Smooth muscle cell (in vitro differentiated cells): ENCODE measurements around the gene ADH1C. TPM values are rescaled to one million over a fixed set of nuclear protein-coding genes. Genes with fewer than 3 reads are reported as not detected.

Source experiments
- DNase-seq: peaks from one replicate; lab custom pipeline; 2025; ENCODE audit not compliant: unreplicated experiment; lab: John Stamatoyannopoulos, UW
- H2AFZ ChIP-seq: fragments of 200-600 bp; sonication (generic); 2 replicates; pipeline ENCODE4 v1.6.0; 2016; ENCODE audit warnings: antibody characterized with exemption, low read depth, mild to moderate bottlenecking
- H3F3A ChIP-seq: fragments of 200-600 bp; sonication (generic); 2 replicates; pipeline ENCODE4 v1.6.0; 2017; ENCODE audit warnings: antibody characterized with exemption, low read depth
- H3K27ac ChIP-seq: fragments of 200-600 bp; sonication (generic); 2 replicates; pipeline ENCODE4 v1.5.1; 2016; ENCODE audit warnings: low read depth, mild to moderate bottlenecking
- H3K27me3 ChIP-seq: fragments of 200-600 bp; sonication (generic); 2 replicates; pipeline ENCODE4 v1.6.1; 2016; ENCODE audit warnings: low read depth, mild to moderate bottlenecking
- H3K36me3 ChIP-seq: fragments of 200-600 bp; sonication (generic); 2 replicates; pipeline ENCODE4 v1.5.1; 2016; ENCODE audit warnings: low read depth
- H3K4me1 ChIP-seq: fragments of 200-600 bp; sonication (generic); 2 replicates; pipeline ENCODE4 v1.5.1; 2016; ENCODE audit warnings: low read depth
- H3K4me2 ChIP-seq: fragments of 200-600 bp; sonication (generic); 2 replicates; pipeline ENCODE4 v1.6.0; 2016; ENCODE audit warnings: mild to moderate bottlenecking
- H3K4me3 ChIP-seq: fragments of 200-600 bp; sonication (generic); 2 replicates; pipeline ENCODE4 v1.5.1; 2016; ENCODE audit warnings: mild to moderate bottlenecking
- H3K79me2 ChIP-seq: fragments of 200-600 bp; sonication (generic); 2 replicates; pipeline ENCODE4 v1.6.0; 2016; ENCODE audit warnings: low read depth, mild to moderate bottlenecking
- H3K9ac ChIP-seq: fragments of 200-600 bp; sonication (generic); 2 replicates; pipeline ENCODE4 v1.6.0; 2016; ENCODE audit warnings: low read depth
- H3K9me3 ChIP-seq: fragments of 200-600 bp; sonication (generic); replicated peaks from 2 replicates; pipeline ENCODE4 v1.5.1; 2016; ENCODE audit warnings: low read depth
- H4K20me1 ChIP-seq: fragments of 200-600 bp; sonication (generic); 2 replicates; pipeline ENCODE4 v1.6.0; 2016; ENCODE audit warnings: low read depth
- WGBS: methylation state at CpG from one replicate; pipeline ENCODE4 v1.1.7; 2016; ENCODE audit warnings: low lambda C conversion rate; 5-methylcytosine and 5-hydroxymethylcytosine counted together
- polyA plus RNA-seq: library from polyadenylated mRNA; unstranded; fragments of >200 nt; fragmentation: Nextera tagmentation; extraction: Ambion mirVana; gene quantifications from 2 replicates; pipeline ENCODE4 v1.2.1, GENCODE V29; 2016
- total RNA-seq: library from RNA; depleted of rRNA; stranded (reverse); fragments of >200 nt; gene quantifications from 2 replicates; pipeline ENCODE4 v1.2.3, GENCODE V29; 2014
- TF ChIP-seq, protein P1 (sequence below): fragments of 200-600 bp; sonication (generic); IDR thresholded peaks from 2 replicates; pipeline ENCODE4 v1.5.1; 2017; ENCODE audit warnings: borderline replicate concordance, mild to moderate bottlenecking, antibody characterized with exemption; ENCODE audit not compliant: insufficient read depth, poor library complexity, severe bottlenecking

Gene ADH1C
- total and polyA plus RNA-seq, 2 experiments from 2014 or later, result not detected

DNA sequence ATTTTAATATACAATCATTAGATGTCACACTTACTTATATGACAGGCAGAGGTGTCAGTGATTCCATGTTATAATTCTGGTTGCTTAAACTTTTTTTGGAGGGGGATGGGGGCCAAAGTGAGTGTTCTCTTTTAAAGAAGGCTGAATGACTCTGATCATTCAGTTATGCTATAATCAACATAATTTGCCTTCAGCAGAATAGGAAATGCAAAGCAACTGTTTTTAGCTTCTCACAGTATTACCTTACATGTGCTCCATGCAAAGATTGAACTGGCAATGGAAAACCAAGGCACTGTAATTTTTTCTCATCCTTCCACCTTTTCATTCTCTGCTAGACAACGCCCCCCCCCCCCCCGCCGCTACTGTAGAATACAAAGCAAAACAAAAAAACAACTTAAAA lies 13.4 kb downstream of the ADH1C start:
- WGBS, result 96% methylated on average over 3 of the region's 3 CpGs
- TF ChIP-seq, protein P1, sequence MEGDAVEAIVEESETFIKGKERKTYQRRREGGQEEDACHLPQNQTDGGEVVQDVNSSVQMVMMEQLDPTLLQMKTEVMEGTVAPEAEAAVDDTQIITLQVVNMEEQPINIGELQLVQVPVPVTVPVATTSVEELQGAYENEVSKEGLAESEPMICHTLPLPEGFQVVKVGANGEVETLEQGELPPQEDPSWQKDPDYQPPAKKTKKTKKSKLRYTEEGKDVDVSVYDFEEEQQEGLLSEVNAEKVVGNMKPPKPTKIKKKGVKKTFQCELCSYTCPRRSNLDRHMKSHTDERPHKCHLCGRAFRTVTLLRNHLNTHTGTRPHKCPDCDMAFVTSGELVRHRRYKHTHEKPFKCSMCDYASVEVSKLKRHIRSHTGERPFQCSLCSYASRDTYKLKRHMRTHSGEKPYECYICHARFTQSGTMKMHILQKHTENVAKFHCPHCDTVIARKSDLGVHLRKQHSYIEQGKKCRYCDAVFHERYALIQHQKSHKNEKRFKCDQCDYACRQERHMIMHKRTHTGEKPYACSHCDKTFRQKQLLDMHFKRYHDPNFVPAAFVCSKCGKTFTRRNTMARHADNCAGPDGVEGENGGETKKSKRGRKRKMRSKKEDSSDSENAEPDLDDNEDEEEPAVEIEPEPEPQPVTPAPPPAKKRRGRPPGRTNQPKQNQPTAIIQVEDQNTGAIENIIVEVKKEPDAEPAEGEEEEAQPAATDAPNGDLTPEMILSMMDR, result no peak

DNA sequence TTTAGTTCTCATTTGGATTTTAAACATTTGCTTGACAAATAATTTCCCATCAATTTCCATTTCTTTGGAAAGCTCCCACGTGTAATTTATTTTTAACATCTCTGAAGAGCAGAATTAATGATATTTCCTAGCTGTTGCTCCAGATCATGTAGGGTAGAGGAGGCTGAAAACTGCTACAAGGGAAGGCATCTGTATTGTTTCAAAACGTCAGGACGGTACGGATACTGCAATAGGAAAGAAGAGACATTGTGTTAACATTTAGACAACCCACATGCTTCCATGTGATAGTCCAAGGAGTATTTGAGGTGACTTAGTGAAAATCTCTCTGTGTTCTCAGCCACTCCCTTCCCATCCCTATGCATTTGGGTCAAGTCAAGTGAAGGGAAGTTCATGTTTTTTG lies 16.0 kb downstream of the ADH1C start:
- Histone ChIP-seq H4K20me1 (no peaks in the 10 kb centered on the region), H3K27ac (no peak overlapping the region), H3K9me3 (no peaks in the 10 kb centered on the region), H3K4me2 (no peak overlapping the region), H3K27me3 (no peaks in the 10 kb centered on the region), H3K9ac (no peak overlapping the region), H3K4me3 (no peak overlapping the region), H3K79me2 (no peaks in the 10 kb centered on the region), H3K4me1 (no peaks in the 10 kb centered on the region), H3F3A (no peaks in the 10 kb centered on the region), H2AFZ (no peak overlapping the region), H3K36me3 (no peaks in the 10 kb centered on the region)
- DNase-seq, result no peak
- TF ChIP-seq, protein P1, result no peak
- 79% methylated on average over 4 of the region's 4 CpGs for WGBS

More for the DNA sequence above, 13.4 kb downstream of the ADH1C start:
- Histone ChIP-seq H3F3A (no peaks in the 10 kb centered on the region), H3K79me2 (no peaks in the 10 kb centered on the region), H2AFZ (no peak overlapping the region), H3K4me2 (no peak overlapping the region), H3K27ac (no peak overlapping the region), H4K20me1 (no peaks in the 10 kb centered on the region), H3K4me1 (no peaks in the 10 kb centered on the region), H3K9ac (no peak overlapping the region), H3K36me3 (no peaks in the 10 kb centered on the region), H3K4me3 (no peak overlapping the region), H3K27me3 (no peaks in the 10 kb centered on the region), H3K9me3 (no peaks in the 10 kb centered on the region)
- DNase-seq, result no peak

GRCh38 chr4:99334880-99335279 lies 17.7 kb downstream of the ADH1C start:
- TF ChIP-seq, protein P1, result no peak
- WGBS, result 71% methylated on average over 1 of the region's 1 CpG

GRCh38 chr4:99330648-99331047 lies 21.9 kb downstream of the ADH1C start:
- H3F3A ChIP-seq, result no peaks in the 10 kb centered on the region
- no peaks in the 10 kb centered on the region for H3K9me3 ChIP-seq
- no peaks in the 10 kb centered on the region for H3K36me3 ChIP-seq
- H3K27ac ChIP-seq, result no peak overlapping the region
- H3K9ac ChIP-seq, result no peak overlapping the region
- TF ChIP-seq, protein P1, result no peak
- H4K20me1 ChIP-seq, result no peaks in the 10 kb centered on the region
- WGBS, result 93% methylated on average over 3 of the region's 3 CpGs
- no peaks in the 10 kb centered on the region for H3K79me2 ChIP-seq
- no peak overlapping the region for H3K4me3 ChIP-seq
- no peaks in the 10 kb centered on the region for H3K27me3 ChIP-seq
- H3K4me1 ChIP-seq, result no peaks in the 10 kb centered on the region
- H2AFZ ChIP-seq, result no peak overlapping the region
- H3K4me2 ChIP-seq, result no peak overlapping the region
- no peak for DNase-seq

More at GRCh38 chr4:99334880-99335279, 17.7 kb downstream of the ADH1C start:
- Histone ChIP-seq H3K4me2 (no peak overlapping the region), H3K4me1 (no peaks in the 10 kb centered on the region), H4K20me1 (no peaks in the 10 kb centered on the region), H3K36me3 (no peaks in the 10 kb centered on the region), H3K27me3 (no peaks in the 10 kb centered on the region), H3K4me3 (no peak overlapping the region), H3K9me3 (no peaks in the 10 kb centered on the region), H3K9ac (no peak overlapping the region), H2AFZ (no peak overlapping the region), H3K27ac (no peak overlapping the region), H3K79me2 (no peaks in the 10 kb centered on the region), H3F3A (no peaks in the 10 kb centered on the region)
- no peak for DNase-seq
